ENCODE data around the gene HECW1.

The HECW1 gene

DNA sequence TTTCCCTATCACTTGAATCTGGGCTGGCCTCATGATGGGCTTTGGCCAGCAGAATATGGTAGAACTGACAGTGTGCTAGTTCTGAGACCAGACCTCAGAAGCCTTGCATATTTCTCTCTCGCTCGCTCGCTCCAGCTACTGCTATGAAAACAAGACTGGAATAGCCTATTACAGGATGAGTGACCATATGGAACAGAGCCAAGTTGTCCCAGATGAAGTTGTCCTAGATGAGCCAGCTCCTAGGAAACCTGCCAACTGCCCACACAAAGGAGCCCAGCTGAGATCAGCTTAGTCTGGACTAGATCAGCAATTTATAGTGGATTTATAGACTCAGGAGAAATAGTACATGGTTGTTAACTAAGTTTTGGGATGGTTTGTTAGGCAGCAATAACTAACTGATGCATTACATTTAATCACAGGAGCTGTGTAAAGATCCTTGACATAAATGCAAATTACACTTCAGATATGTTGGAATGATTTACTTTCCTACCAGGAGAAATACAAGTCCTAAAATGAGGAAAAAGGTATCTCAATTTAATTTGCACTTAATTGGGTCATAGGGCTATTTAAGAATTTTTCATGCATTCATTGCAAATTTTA, 6.8 kb upstream of the HECW1 start:
- no peaks in the 10 kb centered on the region for H3K4me1 ChIP-seq
- peaks cover 0 to 28% of the 10 kb centered on the region in 2 donors for H3K27me3 ChIP-seq
- H3K36me3 ChIP-seq = no peaks in the 10 kb centered on the region
- DNase-seq = no peak
- no peak overlapping the region for H3K27ac ChIP-seq
- TF ChIP-seq, protein P1, sequence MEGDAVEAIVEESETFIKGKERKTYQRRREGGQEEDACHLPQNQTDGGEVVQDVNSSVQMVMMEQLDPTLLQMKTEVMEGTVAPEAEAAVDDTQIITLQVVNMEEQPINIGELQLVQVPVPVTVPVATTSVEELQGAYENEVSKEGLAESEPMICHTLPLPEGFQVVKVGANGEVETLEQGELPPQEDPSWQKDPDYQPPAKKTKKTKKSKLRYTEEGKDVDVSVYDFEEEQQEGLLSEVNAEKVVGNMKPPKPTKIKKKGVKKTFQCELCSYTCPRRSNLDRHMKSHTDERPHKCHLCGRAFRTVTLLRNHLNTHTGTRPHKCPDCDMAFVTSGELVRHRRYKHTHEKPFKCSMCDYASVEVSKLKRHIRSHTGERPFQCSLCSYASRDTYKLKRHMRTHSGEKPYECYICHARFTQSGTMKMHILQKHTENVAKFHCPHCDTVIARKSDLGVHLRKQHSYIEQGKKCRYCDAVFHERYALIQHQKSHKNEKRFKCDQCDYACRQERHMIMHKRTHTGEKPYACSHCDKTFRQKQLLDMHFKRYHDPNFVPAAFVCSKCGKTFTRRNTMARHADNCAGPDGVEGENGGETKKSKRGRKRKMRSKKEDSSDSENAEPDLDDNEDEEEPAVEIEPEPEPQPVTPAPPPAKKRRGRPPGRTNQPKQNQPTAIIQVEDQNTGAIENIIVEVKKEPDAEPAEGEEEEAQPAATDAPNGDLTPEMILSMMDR (IDR thresholded peaks at IDR 0.05) = no peak
- intact Hi-C loops (cut with DNase I; ENCODE audit: low total_unique reads) = no loop called here
- H3K4me3 ChIP-seq = no peak overlapping the region
- peaks cover 0 to 7% (median 0%) of the 10 kb centered on the region in 3 donors for H3K9me3 ChIP-seq

DNA sequence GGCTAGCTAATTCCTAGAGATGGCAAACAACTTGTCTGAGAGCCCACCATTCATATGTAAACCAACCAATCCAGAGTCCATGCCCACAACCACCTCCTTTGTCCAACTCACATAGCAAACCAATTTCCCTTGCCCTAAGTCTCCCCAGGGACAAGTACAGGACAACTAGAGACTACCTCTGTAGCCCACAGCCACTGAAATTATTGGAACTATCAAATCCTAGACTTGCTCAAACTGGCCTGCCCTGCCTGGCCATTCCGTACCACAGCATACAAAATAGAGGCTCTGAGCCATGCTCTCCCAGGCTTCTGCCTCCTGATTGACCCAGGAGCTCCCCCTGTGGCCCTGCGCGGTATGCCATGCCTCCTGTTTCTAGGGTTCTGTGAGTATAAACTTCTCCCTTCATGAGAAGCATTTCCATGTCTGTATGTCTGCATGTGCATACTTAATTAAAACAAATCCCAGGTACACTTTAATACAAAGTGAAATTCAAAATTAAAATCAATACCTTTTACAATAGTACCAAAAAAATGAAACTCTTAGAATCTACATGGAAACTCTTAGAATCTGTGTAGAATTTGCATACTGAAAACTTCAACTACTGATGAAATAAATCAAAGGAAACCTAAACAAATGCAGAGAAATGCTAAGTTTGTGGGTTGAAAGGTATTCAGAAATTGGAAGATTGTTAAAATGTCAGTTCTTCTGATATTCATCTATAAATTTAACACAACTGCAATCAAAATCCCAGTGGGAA, 4.0 kb upstream of the HECW1 start:
- no peak overlapping the region for H3K4me3 ChIP-seq
- intact Hi-C loops (cut with DNase I; ENCODE audit: low total_unique reads) = no loop called here
- peaks cover 0 to 19% (median 13%) of the 10 kb centered on the region in 4 donors for H3K4me1 ChIP-seq
- H3K36me3 ChIP-seq = no peaks in the 10 kb centered on the region
- H3K27me3 ChIP-seq = peaks cover 0 to 49% of the 10 kb centered on the region in 2 donors
- DNase-seq = peak; percentile 55 to 72
- TF ChIP-seq, protein P1 (IDR thresholded peaks at IDR 0.05) = peak; percentile 52 to 75
- H3K27ac ChIP-seq = no peak overlapping the region
- peaks cover 0 to 7% (median 0%) of the 10 kb centered on the region in 3 donors for H3K9me3 ChIP-seq

GRCh38 chr7:43110791-43111535, 1.5 kb upstream of the HECW1 start:
- Histone ChIP-seq H3K27ac (no peak overlapping the region), H3K9me3 (peaks cover 0 to 2% (median 0%) of the 10 kb centered on the region in 3 donors), H3K4me3 (no peak overlapping the region), H3K36me3 (no peaks in the 10 kb centered on the region), H3K4me1 (peaks cover 0 to 31% (median 21%) of the 10 kb centered on the region in 4 donors), H3K27me3 (peaks cover 5 to 67% of the 10 kb centered on the region in 2 donors)
- intact Hi-C loops (cut with DNase I; ENCODE audit: low total_unique reads) = no loop called here
- DNase-seq = no peak
- TF ChIP-seq, protein P1 (IDR thresholded peaks at IDR 0.05) = no peak

- TF ChIP-seq, protein P1 (IDR thresholded peaks at IDR 0.05) = no peak
- intact Hi-C loops (cut with DNase I; ENCODE audit: low total_unique reads) = no loop called here
- no peak for DNase-seq
- Histone ChIP-seq H3K27me3 (peaks cover 5 to 73% of the 10 kb centered on the region in 2 donors), H3K4me3 (peak overlapping the region in 1 of 2 donors; percentile 49), H3K36me3 (no peaks in the 10 kb centered on the region), H3K27ac (no peak overlapping the region), H3K4me1 (peaks cover 0 to 31% (median 21%) of the 10 kb centered on the region in 4 donors), H3K9me3 (no peaks in the 10 kb centered on the region)
Observed at GRCh38 chr7:43111630-43112458, 603 bp upstream of the HECW1 start.
